Upper lobe of left lung (tissue), 6 donors: ENCODE measurements around the gene ANGPTL5. TPM values are rescaled to one million over a fixed set of nuclear protein-coding genes. Genes with fewer than 3 reads are reported as not detected.

Experiments
- ATAC-seq, 2 donors: fragments of 200-7000 bp; cut with Tn5 transposase; one replicate each; pipeline ENCODE4 v1.9.1; 2022; ENCODE audit warnings: mild to moderate bottlenecking in 2 of 2, moderate library complexity in 2 of 2; ENCODE audit not compliant: low FRiP score in 2 of 2
- DNase-seq, 2 donors: peaks; one replicate each; pipeline ENCODE4 v3.0.0-alpha.2; 2019 to 2020
- H3K27ac ChIP-seq, 4 donors: fragments of 200-600 bp; sonication (generic); one replicate each; pipeline ENCODE4 v1.5.1; 2016 to 2019
- H3K27me3 ChIP-seq, 4 donors: fragments of 200-600 bp; sonication (generic); one replicate each; pipeline ENCODE4 v1.5.1; 2017 to 2019
- H3K36me3 ChIP-seq, 4 donors: fragments of 200-600 bp; sonication (generic); one replicate each; pipeline ENCODE4 v1.5.1; 2016 to 2019
- H3K4me1 ChIP-seq, 4 donors: fragments of 200-600 bp; sonication (generic); one replicate each; pipeline ENCODE4 v1.5.1; 2018 to 2019
- H3K4me3 ChIP-seq, 4 donors: fragments of 200-600 bp; sonication (generic); one replicate each; pipeline ENCODE4 v1.5.1; 2017 to 2019; ENCODE audit warnings: mild to moderate bottlenecking in 2 of 4, moderate library complexity in 1 of 4
- H3K9me3 ChIP-seq, 4 donors: fragments of 200-600 bp; sonication (generic); one replicate each; pipeline ENCODE4 v1.5.1; 2018 to 2019
- CTCF ChIP-seq, 6 experiments: fragments of 450-650 bp in 4 of 6; fragments of 200-600 bp in 2 of 6; sonication (generic) in 2 of 6; IDR thresholded peaks; one replicate each; pipeline ENCODE4 v1.5.1; 2016 to 2019; ENCODE audit warnings: antibody characterized with exemption in 6 of 6
- EP300 ChIP-seq, 4 donors: sonication (generic); formaldehyde crosslinking; IDR thresholded peaks; one replicate each; pipeline ENCODE4 v1.5.1; 2017; ENCODE audit warnings: antibody characterized with exemption in 4 of 4, control low read depth in 2 of 4
- POLR2A ChIP-seq, 4 donors: fragments of 450-650 bp; IDR thresholded peaks; one replicate each; pipeline ENCODE4 v1.5.1; 2016 to 2017; ENCODE audit warnings: antibody characterized with exemption in 4 of 4, mild to moderate bottlenecking in 2 of 4
- POLR2AphosphoS5 ChIP-seq, 2 donors: sonication (generic); formaldehyde crosslinking; IDR thresholded peaks; one replicate each; pipeline ENCODE4 v1.5.1; 2017; ENCODE audit warnings: antibody characterized with exemption in 2 of 2
- WGBS, 2 donors: methylation state at CpG; one replicate each; pipeline ENCODE4 v1.1.5; 2017 to 2018; 5-methylcytosine and 5-hydroxymethylcytosine counted together
- total RNA-seq, 6 donors: library from RNA; depleted of rRNA in 4 of 6; stranded (reverse); fragments of >200 nt in 4 of 6; gene quantifications; one replicate each; pipeline versions ENCODE4 v1.1.0 to v1.2.1, GENCODE V29; 2016 to 2021
- donor health status: DM: no; HTN: no; CAD: no; lungs with moderate emphysema.
- donor health status: DM: no; HTN: yes; CAD: no; lungs with severe emphysema.

Gene ANGPTL5
- total RNA-seq, 6 donors from 2014 or later, result 0.09 to 0.49 (median 0.29) TPM; not detected in 2

DNA sequence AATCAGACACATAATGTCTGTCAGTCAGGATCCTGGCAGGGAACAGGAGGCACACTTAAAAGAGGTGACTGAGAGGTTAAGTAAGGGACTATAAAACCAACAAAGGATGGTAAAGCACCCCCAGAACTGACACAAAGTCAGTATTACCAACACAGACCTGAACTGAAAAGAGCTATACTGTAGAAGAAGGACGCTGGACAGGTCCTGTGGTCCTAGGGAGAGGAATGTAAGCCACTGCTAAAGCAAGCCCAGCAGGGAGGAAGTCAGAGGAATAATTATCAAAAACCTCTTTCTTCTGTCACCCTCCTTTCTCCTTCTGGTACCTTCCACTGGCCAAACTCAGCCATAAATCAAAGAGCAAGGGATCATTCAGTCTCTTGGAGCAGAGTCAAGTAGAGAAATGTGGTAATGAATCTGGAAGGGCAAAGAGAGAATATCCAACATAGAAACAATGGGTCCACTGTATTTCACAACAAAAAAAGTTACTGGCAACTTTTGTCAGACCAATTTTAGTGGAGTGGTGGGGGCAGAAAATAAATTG, 33.4 kb upstream of the ANGPTL5 start:
- TF ChIP-seq POLR2A (IDR thresholded peaks at IDR 0.05) (no peak), POLR2AphosphoS5 (IDR thresholded peaks at IDR 0.05) (no peak), CTCF (IDR thresholded peaks at IDR 0.05) (no peak), EP300 (IDR thresholded peaks at IDR 0.05) (no peak)
- no peak for ATAC-seq
- no peaks in the 10 kb centered on the region for H3K27me3 ChIP-seq
- H3K4me3 ChIP-seq, result no peak overlapping the region
- no peak for DNase-seq
- no peak overlapping the region for H3K27ac ChIP-seq
- H3K4me1 ChIP-seq, result no peaks in the 10 kb centered on the region
- H3K9me3 ChIP-seq, result no peaks in the 10 kb centered on the region
- H3K36me3 ChIP-seq, result no peaks in the 10 kb centered on the region
- WGBS, 2 donors, result 59 to 71% methylated on average over 1 of the region's 1 CpG

GRCh38 chr11:101945448-101945847, 29.1 kb upstream of the ANGPTL5 start:
- no peak overlapping the region for H3K27ac ChIP-seq
- TF ChIP-seq CTCF (IDR thresholded peaks at IDR 0.05), result no peak
- no peak for TF ChIP-seq POLR2A (IDR thresholded peaks at IDR 0.05)
- TF ChIP-seq POLR2AphosphoS5 (IDR thresholded peaks at IDR 0.05), result no peak
- TF ChIP-seq EP300 (IDR thresholded peaks at IDR 0.05), result no peak
- H3K27me3 ChIP-seq, result no peaks in the 10 kb centered on the region
- H3K9me3 ChIP-seq, result no peaks in the 10 kb centered on the region
- H3K36me3 ChIP-seq, result no peaks in the 10 kb centered on the region
- DNase-seq (no peak), ATAC-seq (no peak)
- WGBS, 2 donors, result 83 to 90% methylated on average over 4 of the region's 4 CpGs
- no peak overlapping the region for H3K4me3 ChIP-seq
- H3K4me1 ChIP-seq, result no peaks in the 10 kb centered on the region

DNA sequence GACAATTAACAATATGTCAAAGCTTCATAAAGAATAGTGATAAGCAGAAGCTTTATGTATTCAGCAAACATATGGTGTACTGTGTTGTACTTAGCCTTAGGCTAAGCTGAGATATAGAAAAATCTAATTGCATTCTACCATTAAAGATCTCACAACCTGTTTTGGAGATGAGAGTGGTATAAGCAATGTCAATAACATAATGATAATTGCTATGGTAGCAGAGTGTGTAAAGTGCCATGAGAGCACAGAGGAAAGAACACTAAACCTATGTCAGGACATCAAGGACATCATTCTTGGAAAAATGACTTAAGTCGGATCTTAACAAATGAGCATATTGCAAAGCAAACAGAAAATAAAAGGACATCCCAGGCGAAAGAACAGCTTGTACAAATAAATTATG, 28.6 kb upstream of the ANGPTL5 start:
- TF ChIP-seq POLR2AphosphoS5 (IDR thresholded peaks at IDR 0.05), result no peak
- TF ChIP-seq CTCF (IDR thresholded peaks at IDR 0.05), result no peak
- TF ChIP-seq EP300 (IDR thresholded peaks at IDR 0.05), result no peak
- TF ChIP-seq POLR2A (IDR thresholded peaks at IDR 0.05), result no peak
- no peaks in the 10 kb centered on the region for H3K9me3 ChIP-seq
- H3K4me3 ChIP-seq, result no peak overlapping the region
- ATAC-seq, result no peak
- no peaks in the 10 kb centered on the region for H3K4me1 ChIP-seq
- no peak for DNase-seq
- H3K27ac ChIP-seq, result no peak overlapping the region
- no peaks in the 10 kb centered on the region for H3K27me3 ChIP-seq
- no peaks in the 10 kb centered on the region for H3K36me3 ChIP-seq
- 76 to 87% methylated on average over 2 of the region's 2 CpGs for whole genome bisulfite sequencing, 2 donors

DNA sequence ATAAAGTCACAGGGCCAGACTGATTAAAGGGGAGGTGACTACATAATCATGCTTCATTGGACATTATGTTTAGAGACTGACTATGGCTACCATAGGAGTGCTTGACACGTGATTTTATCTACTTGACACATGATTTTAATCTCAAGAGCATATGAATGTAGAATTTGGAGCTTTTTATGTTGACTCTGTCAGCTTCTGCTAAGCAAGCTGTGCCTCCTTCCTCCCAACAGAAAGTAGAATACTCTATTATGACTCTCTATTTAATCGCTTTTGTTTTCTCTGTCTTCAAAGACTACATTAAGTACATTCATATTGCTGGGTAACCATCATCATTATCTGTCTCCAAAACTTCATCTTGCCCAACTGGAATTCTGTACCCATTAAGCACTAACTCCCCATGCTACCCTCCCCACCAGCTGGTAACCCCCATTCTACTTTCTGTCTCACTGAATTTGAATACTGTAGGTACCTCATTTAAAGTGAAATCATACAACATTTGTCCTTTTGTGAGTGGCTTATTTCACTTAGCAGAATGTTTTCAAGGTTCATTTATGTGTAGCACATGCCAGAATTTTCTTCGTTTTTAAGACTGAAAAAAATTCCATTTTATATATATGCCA, 24.7 kb upstream of the ANGPTL5 start:
- Histone ChIP-seq H3K36me3 (no peaks in the 10 kb centered on the region), H3K4me1 (no peaks in the 10 kb centered on the region), H3K4me3 (no peak overlapping the region), H3K27me3 (no peaks in the 10 kb centered on the region), H3K27ac (no peak overlapping the region), H3K9me3 (no peaks in the 10 kb centered on the region)
- TF ChIP-seq POLR2AphosphoS5 (IDR thresholded peaks at IDR 0.05), result no peak
- no peak for TF ChIP-seq POLR2A (IDR thresholded peaks at IDR 0.05)
- TF ChIP-seq EP300 (IDR thresholded peaks at IDR 0.05), result no peak
- TF ChIP-seq CTCF (IDR thresholded peaks at IDR 0.05), result no peak
- 71 to 77% methylated on average over 3 of the region's 3 CpGs for WGBS, 2 donors
- ATAC-seq, result no peak
- DNase-seq, result no peak

- no peaks in the 10 kb centered on the region for H3K36me3 ChIP-seq
- TF ChIP-seq CTCF (IDR thresholded peaks at IDR 0.05) (no peak), EP300 (IDR thresholded peaks at IDR 0.05) (no peak), POLR2AphosphoS5 (IDR thresholded peaks at IDR 0.05) (no peak), POLR2A (IDR thresholded peaks at IDR 0.05) (no peak)
- H3K27ac ChIP-seq, result no peak overlapping the region
- H3K4me3 ChIP-seq, result no peak overlapping the region
- no peak for ATAC-seq
- DNase-seq, result no peak
- no peaks in the 10 kb centered on the region for H3K9me3 ChIP-seq
- no peaks in the 10 kb centered on the region for H3K27me3 ChIP-seq
- WGBS, 2 donors, result 80 to 85% methylated on average over 6 of the region's 6 CpGs
- H3K4me1 ChIP-seq, result no peaks in the 10 kb centered on the region
These were observed 15.4 kb upstream of the ANGPTL5 start for GRCh38 chr11:101931692-101932091.
